ENCODE results near the gene POLE3.
"Not testable (repeated sequence)": the region's sequence is repeated elsewhere in the genome, so short reads cannot be mapped to it uniquely, and the experiment has no call there.

Gene POLE3

DNA sequence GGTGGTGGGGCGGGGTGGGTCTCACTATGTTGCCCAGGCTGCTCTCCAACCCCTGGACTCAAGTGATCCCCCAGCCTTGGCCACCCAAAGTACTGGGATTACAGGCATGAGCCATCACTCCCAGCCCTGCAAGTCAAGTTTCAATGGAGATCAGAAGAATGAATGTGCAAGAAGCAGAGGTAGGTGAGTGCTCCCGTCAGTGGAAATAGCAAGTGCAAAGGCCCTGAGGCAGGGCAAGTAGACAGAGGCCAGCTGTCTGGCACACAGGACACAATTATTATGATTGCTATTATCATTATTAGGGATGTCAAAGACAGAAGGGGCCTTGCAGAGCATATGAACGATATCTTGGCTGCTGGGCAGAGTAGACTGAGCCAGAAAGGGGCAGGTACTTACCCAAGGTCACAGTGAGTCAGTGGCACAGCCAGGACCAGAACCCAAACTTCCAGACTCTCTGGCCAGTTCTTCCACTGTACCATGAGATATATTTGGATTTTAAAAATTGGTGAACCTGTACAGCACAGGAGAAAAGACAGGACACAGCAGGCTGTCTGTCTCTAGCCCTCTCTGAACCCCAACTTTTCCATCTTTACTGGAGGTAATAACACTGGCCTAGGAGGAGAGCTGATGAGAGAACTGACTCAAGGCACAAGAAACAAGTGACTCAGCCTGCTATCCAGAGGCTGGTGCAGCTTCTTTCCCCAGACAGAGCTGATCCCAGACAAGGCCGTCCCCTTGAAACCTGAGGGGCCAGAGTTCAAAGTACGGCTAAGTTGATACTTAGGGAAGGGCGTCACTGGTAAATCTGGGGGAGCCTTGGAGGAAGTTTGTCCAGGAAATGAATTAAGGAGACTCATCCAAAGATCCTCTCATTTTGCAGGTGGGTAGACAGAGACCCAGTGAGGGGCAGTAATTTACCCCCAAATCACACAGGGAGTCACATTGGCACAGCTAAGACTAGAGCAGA, 35.1 kb downstream of the POLE3 start:
- DNase-seq = no peak

DNA sequence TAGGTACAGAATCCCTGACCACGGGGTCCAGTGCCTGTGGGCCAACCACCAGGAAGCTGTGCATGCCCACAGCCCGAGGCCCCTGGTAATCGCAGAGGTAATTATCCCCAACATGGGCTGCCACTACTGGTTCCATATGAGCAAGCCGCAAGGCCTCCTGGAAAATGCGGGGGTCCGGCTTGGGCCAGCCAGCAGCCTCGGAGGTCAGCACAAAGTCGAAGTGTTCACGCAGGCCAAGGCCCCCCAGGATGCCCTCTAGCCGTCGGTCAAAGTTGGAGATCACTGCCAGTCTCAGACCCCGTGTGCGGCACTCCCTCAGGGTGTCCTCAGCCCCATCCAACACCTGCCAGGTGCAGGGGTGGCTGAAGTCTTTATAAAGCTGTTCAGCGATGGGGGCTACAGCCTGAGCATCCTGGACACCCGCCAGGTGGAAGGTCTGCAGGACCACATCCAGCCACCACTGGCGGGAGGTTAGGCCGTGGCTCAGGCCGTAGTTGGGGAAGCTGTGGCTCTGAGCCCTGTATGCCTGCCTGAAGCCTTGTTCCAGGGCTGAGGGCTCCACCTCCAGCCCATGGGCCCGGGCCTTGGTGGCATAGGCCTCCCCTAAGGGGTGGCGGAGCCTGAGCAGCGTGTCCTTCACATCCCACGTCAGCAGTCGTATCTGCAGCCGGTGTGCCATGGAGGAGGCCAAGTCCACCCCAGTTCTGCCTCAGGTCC, 36.6 kb downstream of the POLE3 start:
- no peak for DNase-seq

DNA sequence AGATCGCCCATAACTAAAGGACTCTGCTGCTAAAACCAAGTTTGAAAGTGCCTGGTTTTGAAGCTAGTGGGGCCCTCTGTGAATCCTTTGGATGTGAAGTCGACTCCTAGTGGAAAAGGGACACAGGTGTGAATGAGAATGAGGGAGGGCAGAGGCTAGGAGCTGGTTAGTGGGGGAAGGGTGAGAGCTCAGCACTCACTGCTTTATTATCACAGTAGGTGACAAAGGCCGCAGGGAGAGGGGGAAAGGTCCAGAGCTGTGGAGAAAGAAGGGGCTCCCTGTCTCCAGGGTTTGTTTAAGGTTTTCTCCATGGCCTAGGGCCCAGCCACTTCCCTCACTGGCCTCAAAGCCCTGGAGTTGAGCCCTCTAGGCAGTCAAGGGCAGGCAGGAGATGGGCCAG, 37.2 kb downstream of the POLE3 start:
- DNase-seq = no peak

DNA sequence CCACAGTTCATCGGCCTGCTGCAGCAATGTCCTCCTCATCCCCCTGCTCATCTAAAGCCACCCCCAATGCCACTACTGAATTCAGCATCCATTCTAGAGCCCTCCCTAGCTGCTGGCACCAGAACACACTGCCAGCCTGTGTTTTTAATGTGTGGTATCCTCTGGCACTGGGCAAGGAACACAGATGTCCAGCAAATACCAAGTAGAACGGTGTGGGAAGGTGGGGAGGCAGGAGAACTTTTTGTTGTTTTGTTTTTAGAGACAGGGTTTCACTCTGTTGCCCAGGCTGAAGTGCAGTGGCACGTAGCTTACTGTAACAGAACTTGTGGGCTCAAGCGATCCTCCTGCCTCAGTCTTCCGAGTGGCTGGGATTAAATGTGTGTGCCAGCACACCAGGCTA, 38.4 kb downstream of the POLE3 start:
- DNase-seq = no peak

DNA sequence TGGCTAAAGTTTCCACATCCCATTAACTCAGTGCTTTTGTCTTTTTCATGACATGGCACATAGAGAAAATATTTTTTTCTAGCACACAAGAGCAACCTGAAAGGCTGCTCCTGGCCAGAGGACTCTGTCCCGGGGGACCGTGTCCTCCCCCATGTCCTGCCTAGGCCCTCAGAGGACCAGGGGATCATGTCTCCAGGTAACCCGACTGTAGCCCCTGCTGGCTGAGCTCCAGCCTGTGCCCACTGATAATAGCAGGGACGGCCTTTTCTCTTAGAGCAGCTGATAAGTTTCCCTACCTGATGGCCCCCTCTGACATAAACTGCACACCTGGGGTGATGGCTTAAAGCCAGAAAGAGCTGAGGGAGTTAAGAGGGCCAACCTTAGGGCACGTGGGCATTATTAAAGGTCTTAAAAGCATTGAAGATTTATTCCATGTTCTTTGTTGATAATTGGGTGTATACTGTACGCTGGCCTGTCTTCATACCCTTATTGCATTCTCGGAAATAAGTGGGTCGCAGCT, 39.6 kb downstream of the POLE3 start:
- DNase-seq = no peak

DNA sequence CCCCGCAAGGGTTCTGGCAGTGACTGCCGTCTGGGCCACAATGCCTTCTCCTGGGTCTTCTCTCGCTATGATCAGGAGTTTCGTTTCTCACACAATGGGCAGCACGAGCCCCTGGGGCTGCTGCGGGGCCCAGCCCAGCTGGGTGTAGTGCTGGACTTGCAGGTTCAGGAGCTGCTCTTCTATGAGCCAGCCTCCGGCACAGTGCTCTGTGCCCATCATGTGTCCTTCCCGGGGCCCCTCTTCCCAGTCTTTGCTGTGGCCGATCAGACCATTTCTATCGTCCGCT, 40.7 kb downstream of the POLE3 start:
- DNase-seq = no peak

DNA sequence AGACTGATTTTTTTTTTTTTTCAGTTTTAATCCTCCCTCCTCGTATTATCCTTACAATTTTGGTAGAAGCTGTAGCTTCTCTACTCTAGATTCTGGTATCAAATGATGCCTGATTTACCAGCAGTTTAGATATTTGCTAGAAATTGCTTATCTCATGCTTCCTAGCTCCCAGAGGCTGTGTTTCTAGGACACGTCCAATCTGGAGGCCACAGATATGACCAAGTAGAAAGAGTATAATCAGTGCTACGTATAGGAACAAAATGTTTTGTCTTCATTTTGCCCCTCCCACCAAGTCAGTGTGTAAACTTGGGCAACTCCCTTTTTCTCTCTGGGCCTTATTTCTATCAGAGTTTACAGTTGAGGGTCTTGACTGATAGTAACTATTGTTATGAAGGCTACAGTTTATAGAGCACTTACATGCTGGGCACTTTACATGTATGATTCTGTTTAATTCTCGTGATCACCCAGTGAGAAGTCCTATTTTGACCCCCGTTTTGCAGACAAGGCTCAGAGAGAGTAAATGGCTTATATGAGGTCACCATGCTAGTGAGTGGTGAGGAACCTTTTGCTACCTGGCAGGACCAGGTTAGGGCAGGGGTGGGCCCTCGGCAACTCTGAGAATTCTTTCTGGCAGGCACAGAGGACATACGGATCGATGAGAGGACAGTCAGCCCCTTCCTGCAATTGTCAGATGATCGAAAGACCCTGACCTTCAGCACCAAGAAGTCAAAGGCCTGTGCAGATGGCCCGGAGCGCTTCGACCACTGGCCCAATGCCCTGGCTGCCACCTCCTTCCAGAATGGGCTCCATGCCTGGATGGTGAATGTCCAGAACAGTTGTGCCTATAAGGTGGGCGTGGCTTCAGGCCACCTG, 41.3 kb downstream of the POLE3 start:
- DNase-seq = peak; percentile 97

DNA sequence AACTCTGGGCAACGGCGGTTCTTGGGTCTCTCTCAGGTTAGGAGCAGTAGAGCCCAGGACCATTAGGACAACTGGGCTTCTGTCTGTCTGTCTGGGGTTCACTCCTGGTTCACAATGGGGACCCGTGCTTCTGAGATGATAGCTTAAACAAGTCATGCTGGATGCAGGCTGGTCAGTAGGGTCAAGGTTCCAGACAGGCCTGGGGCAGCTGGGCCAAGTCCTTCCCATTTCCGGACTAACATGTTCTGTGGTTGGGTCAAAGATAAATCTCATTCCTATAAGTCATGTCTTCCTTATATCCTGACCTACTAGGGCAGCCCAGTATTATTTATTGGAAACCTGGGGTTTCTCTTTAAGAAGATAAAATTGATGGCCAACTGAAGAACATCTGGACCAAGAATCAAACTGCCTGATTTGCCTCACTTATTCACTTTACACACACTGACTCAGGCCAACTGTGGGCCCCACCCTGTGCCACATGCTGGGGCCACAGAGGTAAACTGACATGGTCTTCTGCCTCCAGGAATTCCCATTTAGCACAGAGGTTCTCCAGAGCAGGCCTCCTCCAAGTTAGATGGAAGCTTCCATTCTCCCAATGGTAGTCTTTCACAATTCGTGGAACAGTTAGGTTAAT, 42.0 kb downstream of the POLE3 start:
- no peak for DNase-seq

DNA sequence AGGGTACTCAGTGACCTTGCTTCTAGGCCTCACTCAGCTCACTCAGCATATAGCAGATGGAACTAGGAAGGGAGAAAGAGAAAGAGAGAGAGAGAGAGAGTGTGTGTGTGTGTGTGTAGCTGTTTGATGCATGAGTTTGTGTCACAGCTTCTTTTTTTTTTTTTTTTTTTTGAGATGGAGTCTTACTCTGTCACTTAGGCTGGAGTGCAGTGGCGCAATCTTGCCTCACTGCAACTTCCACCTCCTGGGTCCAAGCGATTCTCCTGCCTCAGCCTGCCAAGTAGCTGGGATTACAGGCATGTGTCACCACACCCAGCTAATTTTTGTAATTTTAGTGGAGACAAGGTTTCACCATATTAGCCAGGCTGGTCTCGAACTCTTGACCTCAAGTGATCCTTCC, 44.8 kb downstream of the POLE3 start:
- not testable (repeated sequence) for DNase-seq

DNA sequence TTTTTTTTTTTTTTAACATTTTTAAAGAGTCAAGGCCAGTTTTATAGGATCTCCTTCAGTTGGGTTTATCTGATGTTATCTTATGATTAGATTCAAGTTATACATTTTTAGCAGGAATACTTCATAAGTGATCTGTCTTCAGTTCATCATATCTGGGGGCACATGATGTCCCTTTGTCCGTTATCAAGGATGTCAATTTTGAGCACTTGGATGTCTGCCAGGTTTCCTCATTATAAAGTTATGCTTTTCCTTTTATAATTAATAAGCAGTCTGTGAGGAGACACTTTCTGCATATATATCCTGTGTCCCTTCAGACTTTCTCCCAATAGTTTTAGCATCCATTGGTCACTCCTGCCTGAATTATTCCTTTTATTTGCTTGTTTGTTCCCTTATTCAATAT, 45.5 kb downstream of the POLE3 start:
- peak; percentile 17 for DNase-seq

DNA sequence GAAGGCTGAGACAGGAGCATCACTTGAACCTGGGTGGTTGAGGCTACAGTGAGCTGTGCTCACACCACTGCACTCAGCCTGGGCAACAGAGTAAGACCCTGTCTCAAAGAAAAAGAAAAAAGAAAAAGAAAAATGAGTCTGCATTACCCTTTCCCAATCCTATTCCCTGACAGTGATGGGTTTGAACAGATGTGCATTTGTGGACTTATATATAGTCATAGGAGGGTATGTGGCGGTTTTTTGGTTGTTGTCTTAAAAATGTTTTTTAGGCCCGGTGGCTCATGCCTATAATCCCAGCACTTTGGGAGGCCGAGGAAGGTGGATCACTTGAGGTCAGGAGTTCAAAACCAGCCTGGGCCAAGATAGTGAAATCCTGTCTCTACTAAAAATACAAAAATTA, 47.1 kb downstream of the POLE3 start:
- no peak for DNase-seq

DNA sequence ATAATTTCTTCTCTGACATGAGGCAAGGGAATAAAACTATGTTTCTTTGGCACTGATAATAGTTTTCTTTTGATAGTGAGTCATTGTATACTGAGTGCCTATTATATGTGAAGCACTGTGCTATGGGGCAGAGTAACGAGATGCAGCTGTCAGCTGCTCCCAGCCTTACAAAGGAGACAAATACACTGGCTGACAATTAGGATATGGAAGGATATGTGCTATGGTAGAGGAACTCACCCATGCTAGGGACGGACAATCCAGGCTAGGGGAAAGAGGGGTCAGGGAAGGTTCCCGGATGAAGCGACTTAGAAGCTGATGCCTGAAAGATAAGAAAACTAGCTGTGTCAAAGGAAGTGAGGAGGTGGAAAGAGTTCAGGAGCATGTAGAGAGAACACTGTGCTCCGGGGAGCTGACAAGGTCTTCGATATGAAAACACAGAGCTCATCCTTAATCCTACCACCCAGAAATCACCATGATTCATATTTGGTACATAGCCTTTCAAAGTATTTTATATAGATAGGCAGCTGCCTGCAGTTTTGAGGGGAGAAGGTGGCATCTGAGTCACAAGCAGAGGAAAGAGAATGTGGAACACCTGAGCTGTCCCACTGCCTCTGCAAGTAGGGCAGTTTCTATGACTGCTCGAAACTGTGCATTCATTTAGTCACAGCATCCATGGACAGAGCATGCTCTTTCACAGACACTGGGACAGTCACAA, 49.0 kb downstream of the POLE3 start:
- DNase-seq = no peak

DNA sequence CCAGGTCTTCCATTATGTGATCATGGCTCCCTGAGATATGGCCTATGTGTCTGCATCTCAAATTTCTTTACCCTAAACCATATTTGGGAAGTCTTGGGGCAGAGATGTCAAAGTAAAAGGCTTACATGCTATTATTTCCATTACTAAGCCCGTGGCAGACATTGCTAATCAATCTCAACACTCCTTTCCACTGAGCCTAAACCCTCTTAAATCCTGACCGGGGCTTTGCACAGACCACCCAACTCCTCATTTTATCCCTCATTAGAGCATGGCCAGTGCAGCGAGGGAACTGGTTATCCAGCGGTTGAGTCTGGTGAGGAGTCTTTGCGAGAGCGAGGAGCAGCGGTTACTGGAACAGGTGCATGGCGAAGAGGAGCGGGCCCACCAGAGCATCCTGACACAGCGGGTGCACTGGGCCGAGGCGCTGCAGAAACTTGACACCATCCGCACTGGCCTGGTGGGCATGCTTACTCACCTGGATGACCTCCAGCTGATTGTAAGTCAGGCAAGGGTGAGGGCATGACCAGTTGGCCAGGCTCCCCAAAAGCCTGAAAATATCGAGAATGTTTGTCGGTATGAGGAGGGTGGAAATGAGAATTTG, 50.1 kb downstream of the POLE3 start:
- DNase-seq = no peak

DNA sequence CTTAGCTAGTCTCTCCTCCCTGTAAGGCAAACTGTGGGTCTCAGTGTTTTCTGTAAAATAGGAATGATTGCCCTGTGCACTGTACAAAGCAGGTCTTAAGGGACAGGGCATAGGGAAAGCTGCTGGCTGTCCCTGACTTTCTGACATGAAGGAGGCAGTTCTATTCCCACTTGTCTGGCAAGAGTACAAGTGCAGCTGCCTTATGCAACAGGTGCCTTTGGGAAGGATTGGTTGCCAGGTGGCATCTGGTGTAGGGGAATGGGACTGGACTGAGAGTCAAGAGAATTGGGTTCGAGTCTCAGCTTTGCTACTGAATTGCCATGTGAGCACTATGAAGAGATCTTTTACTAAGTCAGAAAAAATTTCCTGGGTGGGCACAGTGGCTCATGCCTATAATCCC, 51.1 kb downstream of the POLE3 start:
- no peak for DNase-seq

Measured in OCI-M1 (cell line).